ENCODE data around the gene TMA7B. TPM values are rescaled to one million over a fixed set of nuclear protein-coding genes. Genes with fewer than 3 reads are reported as not detected.
"Not testable (repeated sequence)": the region's sequence is repeated elsewhere in the genome, so short reads cannot be mapped to it uniquely, and the experiment has no call there.

The TMA7B gene
- total RNA-seq, 2 donors from 2014 or later = 7.2 to 22.5 TPM

DNA sequence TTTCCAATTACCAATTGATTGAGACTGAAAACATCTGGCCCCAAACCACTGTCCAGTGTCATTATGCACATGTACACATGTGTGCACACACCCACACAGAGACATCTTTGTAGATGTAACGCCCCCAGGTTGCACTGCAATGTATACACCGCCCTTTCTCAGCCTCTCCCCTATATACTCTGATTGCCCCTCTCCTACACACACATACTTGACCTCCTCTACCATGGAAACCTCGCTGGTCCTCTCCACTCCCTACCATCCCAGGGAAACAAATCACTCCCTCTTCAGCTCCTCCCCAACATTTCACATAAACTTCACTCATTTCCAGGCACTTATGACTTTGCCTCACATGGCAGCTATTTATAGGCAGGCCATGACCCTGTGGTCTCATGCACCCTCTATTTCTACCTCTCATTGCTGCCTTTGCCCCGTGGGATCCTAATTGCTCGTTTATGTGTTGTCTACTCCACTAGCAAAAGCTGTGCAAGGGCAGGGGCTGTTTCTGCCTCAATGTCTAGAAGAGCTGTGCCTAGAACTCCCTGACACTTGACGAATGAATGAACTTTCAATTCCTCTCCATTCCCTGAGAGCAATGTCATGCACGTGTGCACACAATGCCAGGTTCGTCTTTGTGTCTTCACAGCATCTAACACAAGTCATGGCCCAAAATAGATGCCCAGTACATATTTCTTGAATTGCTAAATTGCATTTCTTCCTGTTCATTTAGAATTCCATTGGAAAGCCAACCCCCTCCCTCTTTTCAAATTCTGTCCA, 10.0 kb upstream of the TMA7B start:
- DNase-seq = no peak
- ATAC-seq = no peak
- H3K27ac Mint-ChIP-seq = no peak overlapping the region
- H3K27me3 Mint-ChIP-seq = no peaks in the 10 kb centered on the region
- H3K9me3 ChIP-seq (ENCODE audit: control insufficient read depth, low read length, poor library complexity, severe bottlenecking) = no peaks in the 10 kb centered on the region
- peaks cover 24% of the 10 kb centered on the region for H3K36me3 Mint-ChIP-seq (ENCODE audit: low read depth)
- no peak overlapping the region for H3K4me3 Mint-ChIP-seq
- H3K4me1 Mint-ChIP-seq = peaks cover 60% of the 10 kb centered on the region

DNA sequence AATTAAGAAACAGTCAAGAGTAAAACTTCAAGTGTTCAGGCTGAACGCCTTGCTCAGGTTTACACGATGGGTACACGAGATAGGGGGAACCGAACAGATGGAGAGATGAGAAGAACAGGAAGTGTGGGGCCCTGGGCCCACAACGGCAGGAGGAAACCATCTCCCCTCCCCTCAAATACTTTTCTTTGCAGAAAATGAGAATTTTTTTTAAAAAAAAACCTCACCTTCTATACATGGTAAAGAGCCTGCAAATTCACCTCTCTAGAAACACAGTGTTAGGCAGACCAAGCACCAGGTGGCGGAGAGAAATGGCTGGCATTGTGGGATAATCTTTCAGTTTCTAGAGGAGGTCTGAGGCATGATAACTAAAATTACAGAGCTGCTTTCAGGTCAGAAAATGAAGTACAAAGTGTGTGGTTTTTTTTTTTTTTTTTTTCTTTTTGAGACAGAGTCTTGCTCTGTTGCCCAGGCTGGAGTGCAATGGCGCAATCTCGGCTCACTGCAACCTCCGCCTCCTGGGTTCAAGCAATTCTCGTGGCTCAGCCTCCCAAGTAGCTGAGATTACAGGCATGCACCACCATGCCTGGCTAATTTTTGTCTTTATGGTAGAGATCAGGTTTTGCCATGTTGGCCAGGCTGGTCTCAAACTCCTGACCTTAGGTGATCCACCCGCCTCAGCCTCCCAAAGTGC, 8.4 kb upstream of the TMA7B start:
- H3K27ac Mint-ChIP-seq = not testable (repeated sequence)
- H3K36me3 Mint-ChIP-seq (ENCODE audit: low read depth) = peaks cover 26% of the 10 kb centered on the region
- DNase-seq = peak in 1 of 3 donors; percentile 19

DNA sequence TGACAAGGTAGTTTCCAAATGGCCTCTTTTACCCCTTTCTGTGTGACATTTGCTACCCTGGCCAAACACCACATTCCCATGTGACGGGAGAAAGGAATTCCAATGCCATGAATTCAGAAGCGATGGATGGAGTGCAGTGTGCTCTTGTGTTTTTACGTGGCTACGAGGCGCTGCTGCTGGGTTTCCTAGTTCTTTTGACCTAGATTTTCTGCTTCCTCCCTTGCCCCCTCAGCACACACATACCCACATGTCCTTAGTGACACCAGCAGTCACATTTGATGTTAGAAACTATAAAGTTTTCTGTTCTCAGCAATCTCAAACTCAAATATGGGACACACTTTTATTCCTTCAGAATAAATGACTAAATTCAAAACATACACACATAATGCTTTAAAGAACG, 7.8 kb upstream of the TMA7B start:
- Mint-ChIP-seq H3K27ac (no peak overlapping the region), H3K36me3 (ENCODE audit: low read depth) (peaks cover 26% of the 10 kb centered on the region), H3K4me1 (peaks cover 64% of the 10 kb centered on the region), H3K4me3 (peak overlapping the region; percentile 80), H3K27me3 (no peaks in the 10 kb centered on the region)
- peak in 1 of 3 donors; percentile 20 for DNase-seq
- peak; percentile 73 for ATAC-seq
- no peaks in the 10 kb centered on the region for H3K9me3 ChIP-seq (ENCODE audit: control insufficient read depth, low read length, poor library complexity, severe bottlenecking)

More for the DNA sequence above, 8.4 kb upstream of the TMA7B start:
- not testable (repeated sequence) for H3K27me3 Mint-ChIP-seq; H3K9me3 ChIP-seq (ENCODE audit: control insufficient read depth, low read length, poor library complexity, severe bottlenecking)
- ATAC-seq = peak; percentile 83
- H3K4me3 Mint-ChIP-seq = peak overlapping the region; percentile 80
- peaks cover 60% of the 10 kb centered on the region for H3K4me1 Mint-ChIP-seq

DNA sequence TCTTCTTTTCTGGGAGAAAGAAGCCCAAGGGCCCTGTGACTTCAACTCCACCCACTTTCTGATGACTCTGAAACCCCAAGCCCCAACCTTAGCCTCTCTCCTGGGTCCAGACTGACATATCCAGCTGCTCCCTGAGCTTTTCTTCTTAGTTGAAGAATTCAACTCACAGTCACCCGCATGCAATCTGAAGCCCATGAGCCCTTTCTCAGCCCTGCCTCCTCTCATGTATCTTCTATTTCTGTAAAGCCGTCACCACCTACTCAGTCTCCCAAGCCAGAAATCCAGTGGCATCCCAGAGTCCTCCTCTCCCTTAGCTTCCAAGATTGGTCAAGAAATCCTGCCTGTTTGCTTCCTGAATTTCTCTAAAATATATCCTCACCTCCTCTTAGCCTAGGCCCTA, 7.1 kb upstream of the TMA7B start:
- Mint-ChIP-seq H3K27ac (no peak overlapping the region), H3K4me3 (peak overlapping the region; percentile 73), H3K36me3 (ENCODE audit: low read depth) (peaks cover 29% of the 10 kb centered on the region), H3K4me1 (peaks cover 68% of the 10 kb centered on the region), H3K27me3 (no peaks in the 10 kb centered on the region)
- ATAC-seq (no peak), DNase-seq (no peak)
- H3K9me3 ChIP-seq (ENCODE audit: control insufficient read depth, low read length, poor library complexity, severe bottlenecking) = no peaks in the 10 kb centered on the region

DNA sequence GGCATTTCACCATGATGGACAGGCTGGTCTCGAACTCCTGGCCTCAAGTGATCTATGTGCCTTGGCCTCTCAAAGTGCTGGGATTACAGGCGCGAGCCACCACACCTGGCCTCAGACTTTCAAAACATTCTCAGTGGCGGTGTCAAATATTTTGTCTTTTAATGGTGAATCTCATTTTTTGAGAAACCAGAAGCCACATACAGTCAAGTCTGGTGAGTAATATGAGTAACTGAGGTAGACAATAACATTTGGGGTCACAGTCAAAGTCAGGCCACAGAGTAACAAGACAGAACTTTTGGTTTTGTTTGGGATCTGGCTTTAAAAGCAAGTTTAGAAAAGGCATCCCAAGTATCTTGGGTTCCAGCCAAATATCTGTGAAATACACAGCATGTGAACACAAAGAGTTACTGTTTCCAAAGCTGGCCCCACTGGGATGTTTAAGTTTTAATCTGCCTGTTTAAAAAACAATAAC, 5.6 kb upstream of the TMA7B start:
- Mint-ChIP-seq H3K36me3 (ENCODE audit: low read depth) (peaks cover 27% of the 10 kb centered on the region), H3K4me3 (no peak overlapping the region), H3K27me3 (no peaks in the 10 kb centered on the region), H3K27ac (no peak overlapping the region), H3K4me1 (peaks cover 70% of the 10 kb centered on the region)
- ATAC-seq (no peak), DNase-seq (no peak)
- no peaks in the 10 kb centered on the region for H3K9me3 ChIP-seq (ENCODE audit: control insufficient read depth, low read length, poor library complexity, severe bottlenecking)

DNA sequence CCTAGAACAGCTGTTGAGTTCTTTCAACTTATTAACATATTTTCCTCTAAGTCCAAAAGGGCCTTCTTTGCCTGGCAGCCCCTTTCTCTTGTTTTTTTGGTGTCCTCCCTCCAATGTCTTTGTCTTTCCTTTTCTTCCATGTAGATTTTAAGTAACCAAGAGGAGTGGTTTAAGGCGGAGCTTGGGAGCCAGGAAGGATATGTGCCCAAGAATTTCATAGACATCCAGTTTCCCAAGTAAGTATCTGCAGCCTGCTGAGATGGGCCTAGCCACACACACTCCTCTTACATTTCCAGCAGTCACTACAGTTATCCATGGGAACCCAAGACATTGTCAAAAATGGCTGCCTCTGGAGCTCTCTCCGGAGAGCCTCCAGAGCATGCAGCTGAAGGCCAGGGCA, 4.5 kb upstream of the TMA7B start:
- peaks cover 70% of the 10 kb centered on the region for H3K4me1 Mint-ChIP-seq

DNA sequence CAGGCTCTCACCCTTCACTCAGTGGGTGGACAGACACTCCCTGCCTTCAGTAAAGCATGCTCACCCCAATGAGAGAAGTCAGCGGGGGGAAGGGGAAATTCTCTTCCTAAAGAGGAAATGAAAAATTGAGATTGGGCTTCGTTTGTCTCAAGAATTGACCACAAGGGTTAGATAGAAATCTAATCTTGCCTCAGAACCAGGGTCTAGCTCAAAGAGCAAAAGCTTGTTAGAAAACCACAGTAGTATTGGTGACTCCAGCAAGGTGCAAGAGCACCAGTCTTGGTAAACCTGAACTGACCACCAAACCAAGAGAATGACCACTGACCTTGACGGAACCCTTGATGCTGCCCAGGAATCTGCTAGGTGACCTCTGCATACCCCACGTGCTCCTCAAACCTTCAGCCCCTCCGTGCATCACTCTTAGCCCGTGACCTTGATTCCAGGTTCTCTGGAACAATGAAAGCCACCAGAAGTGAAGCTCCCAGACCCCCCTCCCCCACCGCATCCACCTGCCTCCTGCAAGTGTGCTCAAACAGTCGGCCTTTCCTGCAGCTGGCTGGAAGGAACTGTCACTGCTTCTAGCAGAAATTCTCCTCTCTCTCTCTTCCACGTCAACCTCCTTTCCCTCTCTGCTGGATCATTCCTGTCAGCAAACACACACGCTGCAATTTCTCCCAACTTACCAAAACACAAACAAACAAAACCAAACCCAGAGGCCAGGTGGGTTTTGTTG, 3.1 kb upstream of the TMA7B start:
- no peak for DNase-seq
- peaks cover 72% of the 10 kb centered on the region for H3K4me1 Mint-ChIP-seq
- H3K9me3 ChIP-seq (ENCODE audit: control insufficient read depth, low read length, poor library complexity, severe bottlenecking) = no peaks in the 10 kb centered on the region
- peaks cover 32% of the 10 kb centered on the region for H3K36me3 Mint-ChIP-seq (ENCODE audit: low read depth)
- H3K4me3 Mint-ChIP-seq = peak overlapping the region; percentile 28
- no peak for ATAC-seq
- H3K27me3 Mint-ChIP-seq = no peaks in the 10 kb centered on the region
- H3K27ac Mint-ChIP-seq = no peak overlapping the region

More for the DNA sequence above, 4.5 kb upstream of the TMA7B start:
- no peak for DNase-seq
- ATAC-seq = no peak
- H3K4me3 Mint-ChIP-seq = no peak overlapping the region
- H3K27me3 Mint-ChIP-seq = no peaks in the 10 kb centered on the region
- no peak overlapping the region for H3K27ac Mint-ChIP-seq
- H3K36me3 Mint-ChIP-seq (ENCODE audit: low read depth) = peaks cover 30% of the 10 kb centered on the region
- no peaks in the 10 kb centered on the region for H3K9me3 ChIP-seq (ENCODE audit: control insufficient read depth, low read length, poor library complexity, severe bottlenecking)

DNA sequence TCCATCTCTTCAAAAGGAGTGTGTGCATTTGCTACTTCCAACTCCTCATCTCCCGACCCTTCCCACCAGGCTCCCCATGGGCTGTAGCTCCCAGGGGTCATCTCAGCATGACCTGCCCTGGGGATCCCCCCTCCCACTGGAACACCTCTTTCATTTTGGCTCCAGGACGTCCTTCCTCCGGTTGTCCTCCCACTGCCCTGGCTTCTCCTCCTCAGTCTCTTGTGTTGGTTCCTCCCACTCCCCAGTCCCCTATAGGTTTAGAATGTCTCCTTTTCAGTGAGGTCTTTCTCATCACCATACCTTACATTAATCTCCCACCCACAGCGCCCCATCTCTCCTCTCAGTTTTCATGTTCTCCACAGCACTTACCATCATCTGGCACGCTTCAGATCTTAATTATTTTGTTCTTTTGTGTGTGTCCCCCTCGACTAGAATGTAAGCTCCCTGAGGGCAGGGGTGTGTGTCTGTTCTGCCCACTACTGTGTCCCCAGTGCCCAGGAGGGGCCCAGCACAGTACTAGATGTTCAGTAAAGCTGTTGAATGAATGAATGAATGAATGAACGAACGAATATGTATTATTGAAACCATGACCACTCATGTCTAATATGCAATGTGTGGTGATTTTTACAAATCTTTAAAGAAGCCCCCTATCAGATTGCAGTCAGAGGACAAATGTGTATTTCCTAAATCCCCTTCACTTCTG, 2.0 kb upstream of the TMA7B start:
- Mint-ChIP-seq H3K4me3 (peak overlapping the region; percentile 65), H3K4me1 (peaks cover 62% of the 10 kb centered on the region), H3K36me3 (ENCODE audit: low read depth) (peaks cover 29% of the 10 kb centered on the region), H3K27ac (no peak overlapping the region), H3K27me3 (no peaks in the 10 kb centered on the region)
- ATAC-seq (no peak), DNase-seq (no peak)
- H3K9me3 ChIP-seq (ENCODE audit: control insufficient read depth, low read length, poor library complexity, severe bottlenecking) = no peaks in the 10 kb centered on the region

DNA sequence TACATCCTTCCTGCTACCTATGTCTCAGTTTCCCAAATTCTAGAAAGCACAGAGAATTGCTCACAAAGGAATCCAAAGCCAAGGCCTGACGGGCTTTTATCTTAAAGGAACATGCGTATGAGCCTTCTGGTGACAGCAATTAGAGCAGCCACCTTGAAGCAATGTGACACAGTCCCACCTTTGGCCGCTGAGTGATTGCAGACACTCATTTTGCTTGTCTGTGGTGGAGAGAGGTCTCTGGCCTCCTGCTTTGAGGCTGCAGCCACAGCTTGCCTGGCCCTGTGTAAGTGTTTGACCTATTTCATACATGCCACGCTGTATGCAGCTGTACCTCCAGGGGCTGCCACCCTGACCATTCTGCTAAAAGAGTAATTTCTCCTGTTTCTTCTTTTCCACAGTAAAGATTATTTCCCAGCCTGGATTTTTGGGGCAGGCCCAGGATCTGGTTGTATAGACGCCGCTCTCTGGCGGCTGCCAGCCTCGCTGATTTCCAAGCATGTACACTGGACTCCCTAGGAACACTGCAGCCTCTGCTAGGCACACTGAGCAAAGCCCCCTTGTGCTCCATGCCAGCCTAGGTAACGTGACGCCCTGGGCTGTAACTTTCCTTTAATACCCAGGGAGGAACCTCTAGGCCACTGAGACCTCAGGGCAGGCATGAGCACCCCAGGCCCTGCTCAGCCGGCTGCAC, 1.1 kb upstream of the TMA7B start:
- Mint-ChIP-seq H3K36me3 (ENCODE audit: low read depth) (peaks cover 22% of the 10 kb centered on the region), H3K4me3 (peak overlapping the region; percentile 72), H3K27ac (no peak overlapping the region), H3K4me1 (peaks cover 53% of the 10 kb centered on the region), H3K27me3 (no peaks in the 10 kb centered on the region)
- no peaks in the 10 kb centered on the region for H3K9me3 ChIP-seq (ENCODE audit: control insufficient read depth, low read length, poor library complexity, severe bottlenecking)
- no peak for DNase-seq
- ATAC-seq = no peak

DNA sequence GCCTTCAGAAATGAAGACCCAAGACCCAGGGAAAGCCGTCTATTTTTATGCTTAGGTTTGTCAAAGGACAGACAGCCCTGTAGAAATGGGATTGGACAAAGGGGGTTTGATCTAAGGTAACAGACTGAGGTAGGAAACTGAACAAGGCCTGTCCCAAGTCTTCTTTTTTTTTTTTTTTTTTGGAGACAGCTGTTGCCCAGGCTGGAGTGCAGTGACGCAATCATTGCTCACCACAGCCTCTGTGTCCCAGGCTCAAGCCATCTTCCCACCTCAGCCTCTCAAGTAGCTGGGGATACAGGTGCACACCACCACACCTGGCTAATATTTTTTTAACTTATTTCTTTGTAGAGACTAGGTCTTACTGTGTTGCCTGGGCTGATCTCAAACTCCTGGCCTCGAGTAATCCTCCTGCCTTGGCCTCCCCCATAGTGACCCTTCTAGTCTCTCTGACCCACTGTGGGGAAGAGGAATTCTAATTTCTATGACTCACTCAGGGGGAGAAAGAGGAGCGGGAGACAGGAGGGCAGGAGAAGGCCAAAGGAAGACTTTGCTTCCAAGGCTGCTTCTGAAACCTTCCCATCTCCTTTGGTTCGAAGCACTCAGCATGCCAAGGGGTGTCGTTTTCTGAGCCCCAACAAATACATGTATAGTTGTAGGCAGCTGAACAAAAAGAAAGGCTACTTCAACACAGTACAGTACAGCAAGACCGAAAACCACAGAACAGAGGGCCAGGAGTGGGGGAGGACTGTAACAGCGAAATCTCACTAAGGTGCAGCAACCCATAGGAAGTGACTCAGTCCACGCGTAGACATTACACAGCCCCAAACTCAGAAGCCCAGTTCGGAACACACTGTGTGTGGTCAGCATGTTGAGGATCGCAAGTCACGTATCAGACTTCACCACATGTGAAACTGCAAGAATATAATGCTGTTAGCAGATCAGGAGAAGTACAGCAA, 872 bp downstream of the TMA7B start:
- H3K27me3 Mint-ChIP-seq = no peaks in the 10 kb centered on the region
- H3K4me1 Mint-ChIP-seq = peaks cover 50% of the 10 kb centered on the region
- ATAC-seq (peak; percentile 82), DNase-seq (peak in 1 of 3 donors; percentile 33)
- H3K27ac Mint-ChIP-seq = no peak overlapping the region
- H3K36me3 Mint-ChIP-seq (ENCODE audit: low read depth) = peaks cover 24% of the 10 kb centered on the region
- no peaks in the 10 kb centered on the region for H3K9me3 ChIP-seq (ENCODE audit: control insufficient read depth, low read length, poor library complexity, severe bottlenecking)
- peak overlapping the region; percentile 76 for H3K4me3 Mint-ChIP-seq

DNA sequence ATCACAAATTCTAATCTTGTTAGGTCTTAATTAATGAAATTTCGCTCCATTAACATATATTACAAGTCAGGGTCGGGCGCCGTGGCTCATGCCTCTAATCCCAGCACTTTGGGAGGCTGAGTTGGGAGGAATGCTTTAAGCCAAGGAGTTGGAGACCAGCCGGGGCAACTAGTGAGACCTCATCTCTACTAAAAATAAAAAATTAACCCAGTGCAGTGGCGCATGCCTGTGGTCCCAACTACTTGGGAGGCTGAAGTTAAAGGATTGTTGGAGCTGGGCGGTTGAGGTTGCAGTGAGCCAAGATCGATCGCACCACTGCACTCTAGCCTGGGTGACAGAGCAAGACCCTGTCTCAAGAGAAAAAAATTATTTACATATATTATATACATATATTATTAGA, 1.9 kb downstream of the TMA7B start:
- H3K9me3 ChIP-seq (ENCODE audit: control insufficient read depth, low read length, poor library complexity, severe bottlenecking) = no peaks in the 10 kb centered on the region
- H3K4me1 Mint-ChIP-seq = peaks cover 46% of the 10 kb centered on the region
- no peaks in the 10 kb centered on the region for H3K27me3 Mint-ChIP-seq
- DNase-seq (no peak), ATAC-seq (no peak)
- H3K36me3 Mint-ChIP-seq (ENCODE audit: low read depth) = peaks cover 24% of the 10 kb centered on the region
- no peak overlapping the region for H3K4me3 Mint-ChIP-seq
- no peak overlapping the region for H3K27ac Mint-ChIP-seq
